ENCODE measurements around the gene IL23R. TPM values are rescaled to one million over a fixed set of nuclear protein-coding genes. Genes with fewer than 3 reads are reported as not detected.

The IL23R gene
- total and polyA plus RNA-seq, 2 donors (not counting 1 experiment from before 2014, with no cell fraction given) = not detected

GRCh38 chr1:67211589-67212563 lies 45.6 kb downstream of the IL23R start:
- Histone ChIP-seq H4K20me1 (ENCODE audit: control insufficient read depth, insufficient read depth, low read length, poor library complexity, severe bottlenecking) (no peaks in the 10 kb centered on the region), H3K4me2 (replicated peaks; ENCODE audit: low read depth, low read length, poor library complexity, severe bottlenecking) (no peak overlapping the region), H3K79me2 (ENCODE audit: control insufficient read depth, insufficient read depth, low read length) (no peaks in the 10 kb centered on the region), H3K27me3 (replicated peaks in 1 of 4; ENCODE audit: control extremely low read depth in 1 of 4, control insufficient read depth in 3 of 4, insufficient read depth in 4 of 4, low read length in 3 of 4) (no peaks in the 10 kb centered on the region), H3K27ac (ENCODE audit: low read length in 2 of 2) (no peak overlapping the region), H3K9ac (ENCODE audit: low read length) (no peak overlapping the region), H3K4me1 (ENCODE audit: control insufficient read depth in 2 of 2, insufficient read depth in 2 of 2, low read length in 2 of 2) (peaks cover 0 to 8% of the 10 kb centered on the region in 2 donors), H2AFZ (ENCODE audit: insufficient read depth, low read depth, low read length, poor library complexity, severe bottlenecking) (no peak overlapping the region), H3K4me3 (ENCODE audit: control extremely low read depth in 1 of 5, extremely low read depth in 1 of 5, insufficient read depth in 1 of 5, low read depth in 2 of 5, low read length in 4 of 5) (no peak overlapping the region), H3K36me3 (replicated peaks in 1 of 2; ENCODE audit: control extremely low read depth in 1 of 2, control insufficient read depth in 1 of 2, extremely low read depth in 1 of 2, insufficient read depth in 2 of 2, low read length in 1 of 2) (no peaks in the 10 kb centered on the region), H3K9me3 (ENCODE audit: control extremely low read depth in 1 of 3, control insufficient read depth in 2 of 3, insufficient read depth in 1 of 3, low read length in 2 of 3) (no peaks in the 10 kb centered on the region)
- intact Hi-C loops (cut with micrococcal nuclease) = loop anchor here (5.0 kb wide), 1 partner anchor 215 kb away; no protein-coding TSS in a partner anchor
- H3K4me3 Mint-ChIP-seq = no peak overlapping the region
- ChIA-PET CTCF (interaction anchor here (0.6 to 6.2 kb wide), 20 partner anchors 9 to 555 kb away, joined by 3 to 104 read pairs (median 4); partner anchors contain the start of genes DNAI4 and MIER1), POLR2A (no interaction called here)
- no peak overlapping the region for H3K27ac Mint-ChIP-seq
- no peaks in the 10 kb centered on the region for H3K9me3 Mint-ChIP-seq (ENCODE audit: insufficient read depth)
- no peak for ATAC-seq (ENCODE audit: low read depth)
- 55% methylated on average over 3 of the region's 4 CpGs for WGBS (ENCODE audit: insufficient coverage)
- DNase-seq = peak; percentile 25
- peaks cover 9% of the 10 kb centered on the region for H3K4me1 Mint-ChIP-seq
- TF ChIP-seq EZH2 (IDR thresholded peaks at IDR 0.05; ENCODE audit: borderline replicate concordance, insufficient read depth, low read depth, low read length, poor library complexity, severe bottlenecking) = no peak
- TF ChIP-seq CTCF (IDR thresholded peaks at IDR 0.05) = peak; percentile 69
- no peaks in the 10 kb centered on the region for H3K27me3 Mint-ChIP-seq

DNA sequence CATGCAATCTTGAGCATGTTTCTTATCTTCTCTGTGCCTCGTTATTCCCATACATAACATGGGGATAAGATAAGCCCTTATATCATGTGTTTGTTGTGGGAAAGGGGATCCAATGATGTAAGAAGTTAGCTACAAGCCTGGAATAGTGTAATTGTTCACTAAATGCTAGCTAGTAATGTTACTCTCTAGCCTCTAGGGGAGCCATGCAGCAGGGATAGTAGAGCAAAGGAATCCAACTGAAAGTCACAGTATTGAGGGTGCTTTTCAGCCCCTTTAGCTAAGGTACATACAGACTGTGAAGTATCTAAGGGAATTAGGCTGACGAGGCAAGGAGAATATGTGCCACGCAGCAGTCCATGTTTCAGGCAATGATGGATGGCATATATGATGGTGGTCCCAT lies 46.9 kb downstream of the IL23R start:
- intact Hi-C loops (cut with micrococcal nuclease) = loop anchor here (5.0 kb wide), 1 partner anchor 216 kb away; no protein-coding TSS in a partner anchor
- no peak overlapping the region for H3K27ac ChIP-seq (ENCODE audit: low read length in 2 of 2)
- CTCF ChIA-PET = interaction anchor here (0.8 to 6.2 kb wide), 23 partner anchors 8 to 465 kb away, joined by 3 to 104 read pairs (median 4); no protein-coding TSS in a partner anchor
- no peaks in the 10 kb centered on the region for H3K79me2 ChIP-seq (ENCODE audit: control insufficient read depth, insufficient read depth, low read length)
- H3K9me3 ChIP-seq (ENCODE audit: control extremely low read depth in 1 of 3, control insufficient read depth in 2 of 3, insufficient read depth in 1 of 3, low read length in 2 of 3) = no peaks in the 10 kb centered on the region
- peaks cover 9% of the 10 kb centered on the region for H3K4me1 Mint-ChIP-seq
- no CpG with 5 or more reads among the region's 3 CpGs for WGBS (ENCODE audit: insufficient coverage)
- POLR2A ChIA-PET = no interaction called here
- H3K27ac Mint-ChIP-seq = no peak overlapping the region
- no peak overlapping the region for H3K4me3 ChIP-seq (ENCODE audit: control extremely low read depth in 1 of 5, extremely low read depth in 1 of 5, insufficient read depth in 1 of 5, low read depth in 2 of 5, low read length in 4 of 5)
- ATAC-seq (ENCODE audit: low read depth) (no peak), DNase-seq (no peak)
- no peak overlapping the region for H3K9ac ChIP-seq (ENCODE audit: low read length)
- no peaks in the 10 kb centered on the region for H3K27me3 ChIP-seq (replicated peaks in 1 of 4; ENCODE audit: control extremely low read depth in 1 of 4, control insufficient read depth in 3 of 4, insufficient read depth in 4 of 4, low read length in 3 of 4)
- no peaks in the 10 kb centered on the region for H4K20me1 ChIP-seq (ENCODE audit: control insufficient read depth, insufficient read depth, low read length, poor library complexity, severe bottlenecking)
- no peaks in the 10 kb centered on the region for H3K36me3 ChIP-seq (replicated peaks in 1 of 2; ENCODE audit: control extremely low read depth in 1 of 2, control insufficient read depth in 1 of 2, extremely low read depth in 1 of 2, insufficient read depth in 2 of 2, low read length in 1 of 2)
- no peak overlapping the region for H3K4me3 Mint-ChIP-seq
- H3K27me3 Mint-ChIP-seq = no peaks in the 10 kb centered on the region
- H2AFZ ChIP-seq (ENCODE audit: insufficient read depth, low read depth, low read length, poor library complexity, severe bottlenecking) = no peak overlapping the region
- TF ChIP-seq CTCF (IDR thresholded peaks at IDR 0.05) = peak; percentile 48
- TF ChIP-seq EZH2 (IDR thresholded peaks at IDR 0.05; ENCODE audit: borderline replicate concordance, insufficient read depth, low read depth, low read length, poor library complexity, severe bottlenecking) = no peak
- H3K4me2 ChIP-seq (replicated peaks; ENCODE audit: low read depth, low read length, poor library complexity, severe bottlenecking) = no peak overlapping the region
- peaks cover 0 to 8% of the 10 kb centered on the region in 2 donors for H3K4me1 ChIP-seq (ENCODE audit: control insufficient read depth in 2 of 2, insufficient read depth in 2 of 2, low read length in 2 of 2)
- no peaks in the 10 kb centered on the region for H3K9me3 Mint-ChIP-seq (ENCODE audit: insufficient read depth)
